Sigmoid colon (tissue), 7 donors: ENCODE results near the gene TTC31. TPM values are rescaled to one million over a fixed set of nuclear protein-coding genes. Genes with fewer than 3 reads are reported as not detected.
"Not testable (repeated sequence)": the region's sequence is repeated elsewhere in the genome, so short reads cannot be mapped to it uniquely, and the experiment has no call there.

Source experiments
- DNase-seq: peaks from one replicate; pipeline ENCODE4 v3.0.0-alpha.2; 2019
- H3K27ac ChIP-seq, 4 donors: fragments of 200-600 bp; sonication (generic); one replicate each; pipeline ENCODE4 v1.5.1; 2016 to 2019; ENCODE audit warnings: mild to moderate bottlenecking in 1 of 4
- H3K27me3 ChIP-seq, 3 donors: fragments of 200-600 bp; sonication (generic); one replicate each; pipeline ENCODE4 v1.5.1; 2019; ENCODE audit warnings: mild to moderate bottlenecking in 1 of 3
- H3K36me3 ChIP-seq, 4 donors: fragments of 200-600 bp; sonication (generic); one replicate each; pipeline ENCODE4 v1.5.1; 2016 to 2019
- H3K4me1 ChIP-seq, 4 donors: fragments of 200-600 bp; sonication (generic); one replicate each; pipeline ENCODE4 v1.5.1; 2017 to 2019
- H3K4me3 ChIP-seq, 4 donors: fragments of 200-600 bp; sonication (generic); one replicate each; pipeline ENCODE4 v1.5.1; 2017 to 2019; ENCODE audit warnings: mild to moderate bottlenecking in 2 of 4, moderate library complexity in 1 of 4
- H3K9me3 ChIP-seq, 4 donors: fragments of 200-600 bp in 3 of 4; sonication (generic) in 3 of 4; one replicate each; pipeline versions ENCODE4 v1.5.1 to v1.6.1; 2013 to 2019
- EP300 ChIP-seq, 4 donors: sonication (generic); formaldehyde crosslinking; IDR thresholded peaks; one replicate each; pipeline ENCODE4 v1.6.1; 2017; ENCODE audit warnings: antibody characterized with exemption in 4 of 4
- POLR2A ChIP-seq, 2 donors: fragments of 450-650 bp; IDR thresholded peaks; one replicate each; pipeline ENCODE4 v1.6.1; 2016; ENCODE audit warnings: antibody characterized with exemption in 2 of 2, mild to moderate bottlenecking in 2 of 2, moderate library complexity in 2 of 2
- POLR2AphosphoS5 ChIP-seq, 4 donors: sonication (generic); formaldehyde crosslinking; IDR thresholded peaks; one replicate each; pipeline ENCODE4 v1.6.1; 2017; ENCODE audit warnings: antibody characterized with exemption in 4 of 4
- WGBS, 2 donors: extraction: QIAGEN DNeasy Blood & Tissue Kit; methylation state at CpG; one replicate each; pipeline ENCODE4 v1.1.7; 2013; 5-methylcytosine and 5-hydroxymethylcytosine counted together
- intact Hi-C: fragments of 100-400 bp; cut with DNase I; formaldehyde crosslinking; loops from one replicate; pipeline ENCODE4 v1.15.1; 2023
- polyA plus RNA-seq, 3 donors: library from polyadenylated mRNA; stranded (reverse); fragments of 200-250 nt; gene quantifications; one replicate each; pipeline ENCODE4 v1.2.3, GENCODE V29; 2013
- total RNA-seq, 4 donors: library from RNA; depleted of rRNA; stranded (reverse); fragments of >200 nt; gene quantifications; one replicate each; pipeline ENCODE4 v1.1.0, GENCODE V29; 2016
- TF ChIP-seq, protein P1 (sequence below), 4 experiments: fragments of 450-650 bp in 3 of 4; fragments of 200-600 bp in 1 of 4; IDR thresholded peaks; one replicate each; pipeline ENCODE4 v1.5.1; 2016 to 2019; ENCODE audit warnings: antibody characterized with exemption in 4 of 4, mild to moderate bottlenecking in 3 of 4, moderate library complexity in 2 of 4
- donor health status: healthy with polysubstance abuse.
- donor health status: Bipolar disorder and iron deficiency.
- donor health status: healthy.

The TTC31 gene
- total and polyA plus RNA-seq, 7 donors, result 12.7 to 29.6 (median 22.4) TPM

DNA sequence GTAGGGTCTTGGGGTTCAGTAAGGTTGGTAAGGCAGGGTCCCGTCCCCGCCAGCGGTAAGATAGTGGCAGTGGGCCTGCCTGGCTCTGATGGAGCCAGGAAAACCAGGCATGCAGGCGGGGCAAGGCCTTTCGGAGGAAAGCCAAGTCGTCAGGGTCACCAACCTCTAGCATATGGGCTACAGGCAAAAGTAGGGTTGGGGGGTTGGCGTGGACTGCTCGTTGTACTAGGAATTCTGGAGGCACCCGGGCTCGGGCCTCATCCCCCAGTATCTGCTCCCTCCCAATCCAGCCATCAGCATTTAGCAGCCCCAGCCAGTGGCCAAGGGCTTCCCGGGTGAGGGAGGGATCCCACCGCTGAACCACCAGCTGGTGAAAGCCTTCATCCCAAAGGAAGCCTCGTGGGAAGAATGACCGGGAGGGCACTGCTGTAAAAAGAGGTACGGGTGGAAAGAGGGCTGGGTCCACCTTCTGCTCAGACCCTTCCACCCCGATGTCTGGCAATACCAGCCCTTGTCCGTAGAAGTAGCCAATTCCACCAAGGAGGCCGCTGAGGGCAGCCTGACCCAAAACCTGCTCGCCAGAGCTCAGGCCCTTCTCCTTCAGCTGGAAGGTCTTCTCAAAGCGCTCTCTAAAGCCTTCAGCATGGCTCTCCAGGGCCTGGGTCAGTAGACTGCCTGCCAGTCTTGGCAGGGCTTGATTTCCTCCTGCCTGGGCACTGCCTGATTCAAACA, 20.7 kb upstream of the TTC31 start:
- DNase-seq, result no peak
- Histone ChIP-seq H3K9me3 (no peaks in the 10 kb centered on the region), H3K4me3 (no peak overlapping the region), H3K27ac (no peak overlapping the region), H3K36me3 (peaks cover 7 to 21% (median 10%) of the 10 kb centered on the region in 4 donors), H3K4me1 (peaks cover 0 to 39% (median 30%) of the 10 kb centered on the region in 4 donors), H3K27me3 (no peaks in the 10 kb centered on the region)
- intact Hi-C loops, result no loop called here
- 91 to 93% methylated on average over 20 of the region's 20 CpGs for WGBS, 2 donors
- TF ChIP-seq POLR2AphosphoS5 (IDR thresholded peaks at IDR 0.05) (no peak), EP300 (IDR thresholded peaks at IDR 0.05) (no peak), POLR2A (IDR thresholded peaks at IDR 0.05) (no peak)
- TF ChIP-seq, protein P1, sequence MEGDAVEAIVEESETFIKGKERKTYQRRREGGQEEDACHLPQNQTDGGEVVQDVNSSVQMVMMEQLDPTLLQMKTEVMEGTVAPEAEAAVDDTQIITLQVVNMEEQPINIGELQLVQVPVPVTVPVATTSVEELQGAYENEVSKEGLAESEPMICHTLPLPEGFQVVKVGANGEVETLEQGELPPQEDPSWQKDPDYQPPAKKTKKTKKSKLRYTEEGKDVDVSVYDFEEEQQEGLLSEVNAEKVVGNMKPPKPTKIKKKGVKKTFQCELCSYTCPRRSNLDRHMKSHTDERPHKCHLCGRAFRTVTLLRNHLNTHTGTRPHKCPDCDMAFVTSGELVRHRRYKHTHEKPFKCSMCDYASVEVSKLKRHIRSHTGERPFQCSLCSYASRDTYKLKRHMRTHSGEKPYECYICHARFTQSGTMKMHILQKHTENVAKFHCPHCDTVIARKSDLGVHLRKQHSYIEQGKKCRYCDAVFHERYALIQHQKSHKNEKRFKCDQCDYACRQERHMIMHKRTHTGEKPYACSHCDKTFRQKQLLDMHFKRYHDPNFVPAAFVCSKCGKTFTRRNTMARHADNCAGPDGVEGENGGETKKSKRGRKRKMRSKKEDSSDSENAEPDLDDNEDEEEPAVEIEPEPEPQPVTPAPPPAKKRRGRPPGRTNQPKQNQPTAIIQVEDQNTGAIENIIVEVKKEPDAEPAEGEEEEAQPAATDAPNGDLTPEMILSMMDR (IDR thresholded peaks at IDR 0.05), result no peak

DNA sequence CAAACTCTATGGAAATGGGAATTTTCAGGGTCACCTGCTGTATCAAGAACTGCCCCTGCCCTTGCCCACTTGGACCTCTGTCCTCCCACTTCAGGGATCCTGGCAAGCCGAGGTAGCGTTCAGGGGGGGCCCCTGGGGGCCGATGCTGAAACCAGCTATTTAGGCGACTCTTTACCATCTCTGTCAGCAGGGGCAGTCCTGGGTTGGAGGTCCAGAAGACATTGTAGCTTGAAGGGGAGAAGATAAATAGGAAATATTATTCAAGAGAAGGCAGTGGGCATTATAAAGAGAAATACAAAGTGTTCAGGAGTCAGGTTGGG, 20.1 kb upstream of the TTC31 start:
- intact Hi-C loops, result no loop called here

GRCh38 chr2:74464406-74464805, 18.5 kb upstream of the TTC31 start:
- no peak for DNase-seq
- 3 to 11% methylated on average over 13 of the region's 13 CpGs for WGBS, 2 donors
- H3K4me3 ChIP-seq, result peak overlapping the region; percentile 62 to 98 (median 86)
- intact Hi-C loops, result no loop called here
- no peaks in the 10 kb centered on the region for H3K27me3 ChIP-seq
- TF ChIP-seq POLR2A (IDR thresholded peaks at IDR 0.05) (no peak), POLR2AphosphoS5 (IDR thresholded peaks at IDR 0.05) (no peak), EP300 (IDR thresholded peaks at IDR 0.05) (no peak)
- TF ChIP-seq, protein P1 (IDR thresholded peaks at IDR 0.05), result no peak
- peak overlapping the region; percentile 85 to 89 (median 88) for H3K27ac ChIP-seq
- no peaks in the 10 kb centered on the region for H3K9me3 ChIP-seq
- peaks cover 7 to 21% (median 10%) of the 10 kb centered on the region in 4 donors for H3K36me3 ChIP-seq
- peaks cover 0 to 26% (median 21%) of the 10 kb centered on the region in 4 donors for H3K4me1 ChIP-seq

More for the DNA sequence above, 20.1 kb upstream of the TTC31 start:
- no peak overlapping the region for H3K27ac ChIP-seq
- no peaks in the 10 kb centered on the region for H3K9me3 ChIP-seq
- no peak for DNase-seq
- TF ChIP-seq EP300 (IDR thresholded peaks at IDR 0.05) (no peak), POLR2A (IDR thresholded peaks at IDR 0.05) (no peak), POLR2AphosphoS5 (IDR thresholded peaks at IDR 0.05) (no peak)
- TF ChIP-seq, protein P1 (IDR thresholded peaks at IDR 0.05), result no peak
- no peaks in the 10 kb centered on the region for H3K27me3 ChIP-seq
- WGBS, 2 donors, result 81 to 92% methylated on average over 4 of the region's 4 CpGs
- H3K36me3 ChIP-seq, result peaks cover 7 to 21% (median 10%) of the 10 kb centered on the region in 4 donors
- no peak overlapping the region for H3K4me3 ChIP-seq
- peaks cover 0 to 35% (median 29%) of the 10 kb centered on the region in 4 donors for H3K4me1 ChIP-seq

DNA sequence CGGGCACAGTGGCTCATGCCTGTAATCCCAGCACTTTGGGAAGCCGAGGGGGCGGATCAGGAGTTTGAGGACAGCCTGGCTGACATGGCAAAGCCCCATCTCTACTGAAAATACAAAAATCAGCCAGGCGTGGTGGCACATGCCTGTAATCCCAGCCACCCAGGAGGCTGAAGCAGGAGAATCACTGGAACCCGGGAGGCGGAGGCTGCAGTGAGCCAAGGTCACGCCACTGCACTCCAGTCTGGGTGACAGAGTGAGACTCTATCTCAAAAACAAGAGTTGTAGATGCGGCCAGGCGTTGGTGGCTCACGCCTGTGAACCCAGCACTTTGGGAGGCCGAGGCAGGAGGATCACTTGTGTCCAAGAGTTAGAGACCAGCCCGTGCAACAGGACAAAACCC, 12.1 kb upstream of the TTC31 start:
- DNase-seq, result not testable (repeated sequence)

GRCh38 chr2:74471332-74472065, 11.4 kb upstream of the TTC31 start:
- WGBS, 2 donors, result 17 to 58% methylated on average over 16 of the region's 16 CpGs

More for the DNA sequence above, 12.1 kb upstream of the TTC31 start:
- not testable (repeated sequence) for H3K9me3 ChIP-seq, H3K27me3 ChIP-seq, H3K4me3 ChIP-seq, H3K27ac ChIP-seq
- 92 to 96% methylated on average over 12 of the region's 12 CpGs for WGBS, 2 donors
- Histone ChIP-seq H3K4me1 (peaks cover 0 to 28% (median 27%) of the 10 kb centered on the region in 4 donors), H3K36me3 (peaks cover 0 to 18% (median 15%) of the 10 kb centered on the region in 4 donors)
- intact Hi-C loops, result loop anchor here (10.0 kb wide), 2 partner anchors 546 to 646 kb away; partner anchors contain the start of genes DGUOK and STAMBP

More at GRCh38 chr2:74471332-74472065, 11.4 kb upstream of the TTC31 start:
- TF ChIP-seq POLR2AphosphoS5 (IDR thresholded peaks at IDR 0.05) (no peak), EP300 (IDR thresholded peaks at IDR 0.05) (no peak)
- TF ChIP-seq, protein P1 (IDR thresholded peaks at IDR 0.05), result no peak
- H3K27ac ChIP-seq, result peak overlapping the region; percentile 85 to 92 (median 88)
- DNase-seq, result no peak
- peaks cover 0 to 23% (median 21%) of the 10 kb centered on the region in 4 donors for H3K4me1 ChIP-seq
- intact Hi-C loops, result loop anchor here (10.0 kb wide), 2 partner anchors 547 to 647 kb away; partner anchors contain the start of genes DGUOK and STAMBP
- H3K4me3 ChIP-seq, result peak overlapping the region; percentile 43 to 71 (median 64)
- no peaks in the 10 kb centered on the region for H3K27me3 ChIP-seq
- no peaks in the 10 kb centered on the region for H3K9me3 ChIP-seq
- H3K36me3 ChIP-seq, result peaks cover 0 to 22% (median 16%) of the 10 kb centered on the region in 4 donors
